Measurements from ENCODE around the gene EPDR1. TPM values are rescaled to one million over a fixed set of nuclear protein-coding genes. Genes with fewer than 3 reads are reported as not detected.

The EPDR1 gene
- total RNA-seq, 1 experiment from 2014 or later = 5.3 TPM

DNA sequence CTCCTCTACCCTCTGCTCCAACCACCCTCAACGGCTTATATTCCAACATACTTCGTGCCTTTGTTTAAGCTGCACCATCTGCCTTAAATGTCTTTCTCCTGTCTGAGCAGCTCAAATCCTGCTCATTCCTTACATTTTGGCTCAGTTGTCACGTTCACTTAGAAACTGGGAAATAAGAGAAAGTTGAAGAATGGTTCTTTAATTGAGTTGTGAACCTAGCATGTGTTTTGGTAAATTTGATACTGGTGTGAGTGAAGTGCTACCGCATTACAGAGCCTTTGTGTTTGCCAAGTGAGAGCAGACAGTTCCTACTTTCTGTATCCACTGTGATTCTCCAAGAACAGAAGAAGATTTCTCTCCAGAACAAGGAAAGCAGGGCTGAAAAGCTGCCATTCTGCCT, 54.3 kb downstream of the EPDR1 start:
- Histone ChIP-seq H3K4me1 (ENCODE audit: insufficient read depth, low read length) (no peaks in the 10 kb centered on the region), H3K27me3 (ENCODE audit: insufficient read depth, low read length) (no peaks in the 10 kb centered on the region), H4K20me1 (ENCODE audit: control insufficient read depth, insufficient read depth, insufficient read length) (no peaks in the 10 kb centered on the region), H3K14ac (ENCODE audit: insufficient read depth, low read length) (no peak overlapping the region), H3K56ac (ENCODE audit: insufficient read length, low read depth, low read length) (no peak overlapping the region), H3T11ph (ENCODE audit: low read length) (no peak overlapping the region), H4K5ac (ENCODE audit: insufficient read length, low read depth, low read length) (no peak overlapping the region), H2BK15ac (ENCODE audit: low read depth, low read length) (no peak overlapping the region), H3K18ac (ENCODE audit: insufficient read length, low read depth, low read length) (no peak overlapping the region), H3K79me1 (ENCODE audit: insufficient read depth, low read depth, low read length, poor library complexity, severe bottlenecking) (no peaks in the 10 kb centered on the region), H2BK120ac (ENCODE audit: low read depth, low read length, poor library complexity, severe bottlenecking) (no peak overlapping the region), H3K4me2 (ENCODE audit: insufficient read depth, insufficient read length, low read length) (no peak overlapping the region), H4K8ac (replicated peaks; ENCODE audit: insufficient read length, low read depth, low read length) (no peak overlapping the region), H3K9me3 (ENCODE audit: control insufficient read depth, low read depth, low read length) (no peaks in the 10 kb centered on the region), H2BK12ac (ENCODE audit: insufficient read length, low read depth, low read length) (no peak overlapping the region), H2AK5ac (ENCODE audit: insufficient read length, low read length) (no peak overlapping the region), H3K23me2 (ENCODE audit: insufficient read length, low read depth, low read length, poor library complexity, severe bottlenecking) (no peaks in the 10 kb centered on the region), H3K9ac (ENCODE audit: extremely low read depth, insufficient read length, low read length) (no peak overlapping the region), H3K79me2 (ENCODE audit: insufficient read depth, low read length) (no peaks in the 10 kb centered on the region), H2AFZ (ENCODE audit: low read length) (no peak overlapping the region), H3K4ac (ENCODE audit: low read depth, low read length) (no peak overlapping the region), H2BK5ac (ENCODE audit: insufficient read length, low read length) (no peak overlapping the region), H3K27ac (ENCODE audit: insufficient read length, low read depth, low read length) (no peak overlapping the region), H3K23ac (ENCODE audit: insufficient read length, low read depth, low read length) (no peak overlapping the region), H4K91ac (ENCODE audit: insufficient read length, low read depth, low read length) (no peak overlapping the region), H2BK20ac (ENCODE audit: low read depth, low read length, poor library complexity, severe bottlenecking) (no peak overlapping the region)
- Mint-ChIP-seq H3K36me3 (ENCODE audit: insufficient read depth in 1 of 3, low read depth in 3 of 3) (no peaks in the 10 kb centered on the region), H3K4me1 (no peaks in the 10 kb centered on the region; a peak in 1 of 4 replicates), H3K27me3 (ENCODE audit: low read depth) (no peaks in the 10 kb centered on the region; the same call in none of the 2 replicates), H3K9me3 (no peaks in the 10 kb centered on the region), H3K4me3 (no peak overlapping the region), H3K27ac (no peak overlapping the region)
- no CpG with 5 or more reads among the region's 4 CpGs for WGBS (ENCODE audit: extremely low coverage, insufficient read length, low lambda C conversion rate)
- TF ChIP-seq CTCF (conservative IDR thresholded peaks at IDR 0.05) = no peak
- no peak for DNase-seq

All from H9 (cell line).